ENCODE measurements around the gene CDC16.

DNA sequence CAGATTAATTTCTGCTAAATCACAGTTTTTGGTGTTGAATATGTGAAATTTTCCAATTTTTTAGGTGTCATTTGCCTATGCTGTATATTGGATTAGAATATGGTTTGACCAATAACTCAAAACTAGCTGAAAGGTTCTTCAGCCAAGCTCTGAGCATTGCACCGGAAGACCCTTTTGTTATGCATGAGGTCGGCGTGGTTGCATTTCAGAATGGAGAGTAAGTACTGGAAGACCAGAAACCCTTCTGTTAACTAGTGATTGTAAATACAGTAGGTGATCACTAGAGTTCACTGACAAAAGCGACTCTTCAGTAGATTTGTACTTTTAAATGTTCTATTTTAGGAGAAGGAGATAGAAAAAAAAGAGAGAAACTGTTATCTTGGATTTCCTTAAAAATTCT is 22.3 kb downstream of the CDC16 start:
- no peak for TF ChIP-seq POLR2A (IDR thresholded peaks at IDR 0.05; ENCODE audit: low read depth, low read length)
- TF ChIP-seq POLR2AphosphoS5 (IDR thresholded peaks at IDR 0.05; ENCODE audit: low read depth, low read length) = no peak
- TF ChIP-seq TAF1 (IDR thresholded peaks at IDR 0.05; ENCODE audit: borderline replicate concordance, low read depth, low read length) = no peak

All from GM12892 (cell line).